Prostate gland (tissue), 2 donors: ENCODE data around the gene GBP2.

Source experiments
- POLR2A ChIP-seq: fragments of 450-650 bp; IDR thresholded peaks from one replicate; pipeline ENCODE4 v1.6.1; 2016; ENCODE audit warnings: antibody characterized with exemption, mild to moderate bottlenecking
- TF ChIP-seq, protein P1 (sequence below), 4 experiments: fragments of 200-600 bp in 2 of 4; fragments of 450-650 bp in 2 of 4; sonication (generic) in 2 of 4; IDR thresholded peaks; 1 replicate in 3 of 4; 2 replicates in 1 of 4; pipeline ENCODE4 v1.5.1; 2016 to 2019; ENCODE audit warnings: antibody characterized with exemption in 4 of 4, mild to moderate bottlenecking in 2 of 4, moderate library complexity in 2 of 4

DNA sequence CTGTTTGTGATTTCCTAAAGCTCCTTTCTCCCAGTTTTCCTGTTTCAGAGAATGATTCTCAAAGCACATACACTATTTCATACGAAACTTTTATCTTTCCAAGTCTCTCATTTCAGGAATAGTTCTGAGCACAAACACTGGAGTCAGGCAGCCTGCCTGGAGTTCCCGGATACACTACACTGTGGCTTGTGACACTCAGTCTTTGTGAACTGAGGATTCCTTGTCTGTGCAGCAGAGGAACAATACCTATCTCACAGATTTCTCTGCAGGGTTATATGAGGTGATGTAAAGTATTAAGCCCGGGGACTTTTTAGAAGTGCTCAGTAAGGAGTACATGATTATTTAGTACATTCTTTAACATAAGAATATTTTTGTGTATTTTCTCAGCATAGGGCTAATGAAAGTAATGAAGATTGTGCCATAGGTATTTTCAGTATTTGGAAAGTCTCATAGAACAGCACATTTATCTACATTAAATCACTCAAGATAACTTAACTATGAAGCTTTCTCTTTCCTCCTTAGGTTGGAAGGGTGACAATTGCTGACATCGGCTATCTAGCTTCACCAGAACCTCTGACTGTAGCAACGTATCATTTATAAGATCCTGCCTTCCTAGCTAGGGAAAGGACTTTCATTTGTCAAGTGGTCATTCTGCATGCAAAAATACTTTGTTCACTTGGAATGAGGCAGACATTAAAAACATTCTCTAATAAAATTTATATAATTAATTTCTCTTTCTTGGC is 12.9 kb downstream of the GBP2 start:
- TF ChIP-seq, protein P1, sequence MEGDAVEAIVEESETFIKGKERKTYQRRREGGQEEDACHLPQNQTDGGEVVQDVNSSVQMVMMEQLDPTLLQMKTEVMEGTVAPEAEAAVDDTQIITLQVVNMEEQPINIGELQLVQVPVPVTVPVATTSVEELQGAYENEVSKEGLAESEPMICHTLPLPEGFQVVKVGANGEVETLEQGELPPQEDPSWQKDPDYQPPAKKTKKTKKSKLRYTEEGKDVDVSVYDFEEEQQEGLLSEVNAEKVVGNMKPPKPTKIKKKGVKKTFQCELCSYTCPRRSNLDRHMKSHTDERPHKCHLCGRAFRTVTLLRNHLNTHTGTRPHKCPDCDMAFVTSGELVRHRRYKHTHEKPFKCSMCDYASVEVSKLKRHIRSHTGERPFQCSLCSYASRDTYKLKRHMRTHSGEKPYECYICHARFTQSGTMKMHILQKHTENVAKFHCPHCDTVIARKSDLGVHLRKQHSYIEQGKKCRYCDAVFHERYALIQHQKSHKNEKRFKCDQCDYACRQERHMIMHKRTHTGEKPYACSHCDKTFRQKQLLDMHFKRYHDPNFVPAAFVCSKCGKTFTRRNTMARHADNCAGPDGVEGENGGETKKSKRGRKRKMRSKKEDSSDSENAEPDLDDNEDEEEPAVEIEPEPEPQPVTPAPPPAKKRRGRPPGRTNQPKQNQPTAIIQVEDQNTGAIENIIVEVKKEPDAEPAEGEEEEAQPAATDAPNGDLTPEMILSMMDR (IDR thresholded peaks at IDR 0.05): no peak
- TF ChIP-seq POLR2A: no peak
